C4-2B (cell line): ENCODE data around the gene REEP6.
"Not testable (repeated sequence)": the region's sequence is repeated elsewhere in the genome, so short reads cannot be mapped to it uniquely, and the experiment has no call there.

Experiments
- H3K27ac ChIP-seq: fragments of 450-650 bp; 2 replicates; pipeline ENCODE4 v1.5.1; 2017
- CTCF ChIP-seq: fragments of 450-650 bp; conservative IDR thresholded peaks from 2 replicates; pipeline ENCODE4 v1.5.1; 2017; ENCODE audit warnings: mild to moderate bottlenecking
- ZFX ChIP-seq: fragments of 450-650 bp; IDR thresholded peaks from 2 replicates; pipeline ENCODE4 v1.6.1; 2017

The REEP6 gene

GRCh38 chr19:1514295-1514661 is 23.3 kb downstream of the REEP6 start:
- TF ChIP-seq ZFX: no peak
- no peak for TF ChIP-seq CTCF

GRCh38 chr19:1514986-1515721 is 24.2 kb downstream of the REEP6 start:
- no peak overlapping the region for H3K27ac ChIP-seq
- TF ChIP-seq CTCF (no peak), ZFX (no peak)

More at GRCh38 chr19:1514295-1514661, 23.3 kb downstream of the REEP6 start:
- H3K27ac ChIP-seq: no peak overlapping the region

- H3K27ac ChIP-seq: no peak overlapping the region
- TF ChIP-seq ZFX (no peak), CTCF (no peak)
These were observed 25.4 kb downstream of the REEP6 start for GRCh38 chr19:1516395-1516753.

- no peak overlapping the region for H3K27ac ChIP-seq
- TF ChIP-seq ZFX (no peak), CTCF (no peak)
These were observed 27.5 kb downstream of the REEP6 start for GRCh38 chr19:1518471-1518870.

GRCh38 chr19:1519802-1520201 is 28.8 kb downstream of the REEP6 start:
- not testable (repeated sequence) for H3K27ac ChIP-seq

- TF ChIP-seq ZFX: no peak
- H3K27ac ChIP-seq: no peak overlapping the region
These were observed 29.3 kb downstream of the REEP6 start for GRCh38 chr19:1520203-1520780.

- no peak overlapping the region for H3K27ac ChIP-seq
- no peak for TF ChIP-seq ZFX
- no peak for TF ChIP-seq CTCF
These were observed 30.7 kb downstream of the REEP6 start for GRCh38 chr19:1521636-1522035.

- TF ChIP-seq CTCF (no peak), ZFX (no peak)
- H3K27ac ChIP-seq: no peak overlapping the region
These were observed 31.1 kb downstream of the REEP6 start for GRCh38 chr19:1522061-1522460.
